ENCODE measurements around the gene RHD. TPM values are rescaled to one million over a fixed set of nuclear protein-coding genes. Genes with fewer than 3 reads are reported as not detected.
A peak's percentile ranks its signal among the peaks of the same experiment; 100 is the strongest.
"Not testable (repeated sequence)": the region's sequence is repeated elsewhere in the genome, so short reads cannot be mapped to it uniquely, and the experiment has no call there.

The RHD gene
- total RNA-seq, 2 experiments from 2014 or later, result not detected

DNA sequence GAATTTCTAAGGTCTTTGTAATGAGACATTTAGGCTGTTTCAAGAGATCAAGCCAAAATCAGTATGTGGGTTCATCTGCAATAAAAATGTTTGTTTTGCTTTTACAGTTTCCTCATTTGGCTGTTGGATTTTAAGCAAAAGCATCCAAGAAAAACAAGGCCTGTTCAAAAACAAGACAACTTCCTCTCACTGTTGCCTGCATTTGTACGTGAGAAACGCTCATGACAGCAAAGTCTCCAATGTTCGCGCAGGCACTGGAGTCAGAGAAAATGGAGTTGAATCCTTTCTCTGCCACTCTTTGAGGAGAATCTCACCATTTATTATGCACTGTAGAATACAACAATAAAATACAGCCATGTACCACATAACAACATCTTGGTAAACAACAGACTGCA is 56.5 kb downstream of the RHD start:
- intact Hi-C loops (cut with DNase I, micrococcal nuclease); H3K4me1 ChIP-seq (ENCODE audit: insufficient read depth, low read length); CTCF ChIA-PET: not testable (repeated sequence)

DNA sequence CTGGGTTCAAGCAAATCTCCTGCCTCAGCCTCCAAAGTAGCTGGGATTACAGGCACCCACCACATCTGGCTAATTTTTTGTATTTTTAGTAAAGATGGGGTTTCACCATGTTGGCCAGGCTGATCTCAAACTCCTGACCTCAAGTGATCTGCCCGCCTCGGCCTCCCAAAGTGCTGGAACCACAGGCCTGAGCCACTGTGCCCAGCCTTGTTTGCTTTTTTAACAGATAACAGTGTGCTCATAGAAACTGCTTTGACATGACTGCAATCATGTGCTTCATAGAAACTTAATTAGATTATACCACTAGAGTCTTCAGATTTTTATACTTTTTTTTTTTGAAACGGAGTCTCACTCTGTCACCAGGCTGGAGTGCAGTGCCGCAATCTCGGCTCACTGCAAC is 57.0 kb downstream of the RHD start:
- ATAC-seq (ENCODE audit: poor library complexity); CTCF ChIA-PET; H3K4me1 ChIP-seq (ENCODE audit: insufficient read depth, low read length); intact Hi-C loops (cut with DNase I, micrococcal nuclease); H3K27ac ChIP-seq (ENCODE audit: low read depth in 1 of 2, low read length in 2 of 2); H3K36me3 ChIP-seq (ENCODE audit: insufficient read depth, low read length); H3K9me3 Mint-ChIP-seq; H3K27me3 Mint-ChIP-seq; H3K4me3 Mint-ChIP-seq; H3K9me3 ChIP-seq (ENCODE audit: control insufficient read depth in 1 of 2, insufficient read depth in 1 of 2, low read length in 2 of 2); H3K27me3 ChIP-seq (ENCODE audit: control insufficient read depth in 1 of 2, insufficient read depth in 2 of 2, low read length in 2 of 2); H3K4me3 ChIP-seq (ENCODE audit: low read length); DNase-seq: not testable (repeated sequence)
- Mint-ChIP-seq H3K4me1 (ENCODE audit: low read depth) (peaks cover 26% of the 10 kb centered on the region), H3K27ac (peak overlapping the region; percentile 81), H3K36me3 (ENCODE audit: low read depth) (peaks cover 23% of the 10 kb centered on the region)
- POLR2A ChIA-PET, result interaction anchor here (1.6 kb wide), 1 partner anchor 82 kb away, joined by 6 read pairs; the partner anchor contains the start of gene RSRP1

More for the DNA sequence above, 56.5 kb downstream of the RHD start:
- H3K27ac ChIP-seq (ENCODE audit: low read depth in 1 of 2, low read length in 2 of 2); H3K4me3 ChIP-seq (ENCODE audit: low read length); POLR2A ChIA-PET; ATAC-seq (ENCODE audit: poor library complexity); H3K27me3 ChIP-seq (ENCODE audit: control insufficient read depth in 1 of 2, insufficient read depth in 2 of 2, low read length in 2 of 2); H3K27me3 Mint-ChIP-seq; H3K9me3 ChIP-seq (ENCODE audit: control insufficient read depth in 1 of 2, insufficient read depth in 1 of 2, low read length in 2 of 2); H3K9me3 Mint-ChIP-seq; H3K36me3 ChIP-seq (ENCODE audit: insufficient read depth, low read length); DNase-seq; H3K4me3 Mint-ChIP-seq: not testable (repeated sequence)
- H3K36me3 Mint-ChIP-seq (ENCODE audit: low read depth), result peaks cover 23% of the 10 kb centered on the region
- peak overlapping the region; percentile 36 for H3K27ac Mint-ChIP-seq
- H3K4me1 Mint-ChIP-seq (ENCODE audit: low read depth), result peaks cover 24% of the 10 kb centered on the region

DNA sequence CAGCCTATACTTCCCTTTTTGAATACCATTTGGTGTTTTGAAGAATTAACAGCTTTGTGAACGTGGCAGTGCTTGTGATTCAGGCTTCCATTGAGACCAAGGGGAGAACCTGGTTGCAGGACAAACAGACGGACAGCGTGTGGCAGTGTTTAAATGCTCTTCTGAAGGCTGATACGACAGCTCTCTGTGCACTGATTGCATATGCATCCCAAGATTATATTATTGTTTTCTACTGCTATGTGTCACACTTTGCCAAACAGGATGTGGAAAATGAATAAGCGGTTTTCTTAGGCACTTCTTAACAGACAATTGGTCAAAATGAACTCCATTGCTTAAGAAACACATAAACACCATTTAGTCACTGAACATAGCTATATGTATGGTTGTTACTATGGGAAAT is 57.6 kb downstream of the RHD start:
- ATAC-seq (ENCODE audit: poor library complexity), result peak; percentile 55
- H3K27ac ChIP-seq (ENCODE audit: low read depth in 1 of 2, low read length in 2 of 2); CTCF ChIA-PET; H3K4me3 ChIP-seq (ENCODE audit: low read length); H3K27me3 Mint-ChIP-seq; H3K27me3 ChIP-seq (ENCODE audit: control insufficient read depth in 1 of 2, insufficient read depth in 2 of 2, low read length in 2 of 2); H3K9me3 ChIP-seq (ENCODE audit: control insufficient read depth in 1 of 2, insufficient read depth in 1 of 2, low read length in 2 of 2); H3K4me1 ChIP-seq (ENCODE audit: insufficient read depth, low read length); H3K36me3 ChIP-seq (ENCODE audit: insufficient read depth, low read length); H3K9me3 Mint-ChIP-seq: not testable (repeated sequence)
- POLR2A ChIA-PET, result interaction anchor here (1.1 to 1.6 kb wide), 2 partner anchors 83 to 90 kb away, joined by 3 to 6 read pairs; partner anchors contain the start of gene RSRP1
- peaks cover 23% of the 10 kb centered on the region for H3K36me3 Mint-ChIP-seq (ENCODE audit: low read depth)
- H3K4me1 Mint-ChIP-seq (ENCODE audit: low read depth), result peaks cover 27% of the 10 kb centered on the region
- H3K27ac Mint-ChIP-seq, result peak overlapping the region; percentile 81
- intact Hi-C loops (cut with DNase I, micrococcal nuclease), result loop anchor here (10.0 kb wide), 2 partner anchors 105 to 1505 kb away; partner anchors contain the start of genes HMGCL (in 1 of the 2) and MACO1 (in 1 of the 2)
- peak in 3 of 14 experiments; percentile 21 to 42 (median 42) for DNase-seq
- H3K4me3 Mint-ChIP-seq, result peak overlapping the region; percentile 55

GRCh38 chr1:25336922-25337354 is 64.6 kb downstream of the RHD start:
- H3K9me3 Mint-ChIP-seq; H3K36me3 ChIP-seq (ENCODE audit: insufficient read depth, low read length); H3K27me3 ChIP-seq (ENCODE audit: control insufficient read depth in 1 of 2, insufficient read depth in 2 of 2, low read length in 2 of 2); H3K27me3 Mint-ChIP-seq; CTCF ChIA-PET; H3K9me3 ChIP-seq (ENCODE audit: control insufficient read depth in 1 of 2, insufficient read depth in 1 of 2, low read length in 2 of 2); POLR2A ChIA-PET: not testable (repeated sequence)
- Histone ChIP-seq H3K4me3 (ENCODE audit: low read length) (peak overlapping the region; percentile 69), H3K4me1 (ENCODE audit: insufficient read depth, low read length) (peaks cover 12% of the 10 kb centered on the region), H3K27ac (ENCODE audit: low read depth in 1 of 2, low read length in 2 of 2) (peak overlapping the region in 1 of 2 donors; percentile 35)
- Mint-ChIP-seq H3K4me3 (peak overlapping the region; percentile 90), H3K36me3 (ENCODE audit: low read depth) (peaks cover 45% of the 10 kb centered on the region), H3K4me1 (ENCODE audit: low read depth) (peaks cover 36% of the 10 kb centered on the region), H3K27ac (peak overlapping the region; percentile 81)
- DNase-seq, result peak in 7 of 14 experiments; percentile 4 to 61 (median 33)
- intact Hi-C loops (cut with DNase I, micrococcal nuclease), result loop anchor here (5.0 to 10.0 kb wide), 4 partner anchors 90 to 1512 kb away; partner anchors contain the start of genes MACO1 (in 2 of the 2), HMGCL (in 1 of the 2) and RSRP1 (in 1 of the 2)
- ATAC-seq (ENCODE audit: poor library complexity), result peak; percentile 3

- peak overlapping the region; percentile 98 for H3K4me3 Mint-ChIP-seq
- ATAC-seq (ENCODE audit: poor library complexity) (peak; percentile 45), DNase-seq (peak in 12 of 14 experiments; percentile 13 to 67 (median 29))
- H3K27ac ChIP-seq (ENCODE audit: low read depth in 1 of 2, low read length in 2 of 2), result peak overlapping the region; percentile 83 to 97
- H3K36me3 Mint-ChIP-seq (ENCODE audit: low read depth), result peaks cover 47% of the 10 kb centered on the region
- H3K4me1 Mint-ChIP-seq (ENCODE audit: low read depth), result peaks cover 38% of the 10 kb centered on the region
- H3K4me3 ChIP-seq (ENCODE audit: low read length), result peak overlapping the region; percentile 69
- H3K9me3 ChIP-seq (ENCODE audit: control insufficient read depth in 1 of 2, insufficient read depth in 1 of 2, low read length in 2 of 2); H3K27me3 ChIP-seq (ENCODE audit: control insufficient read depth in 1 of 2, insufficient read depth in 2 of 2, low read length in 2 of 2); CTCF ChIA-PET; H3K36me3 ChIP-seq (ENCODE audit: insufficient read depth, low read length); H3K27me3 Mint-ChIP-seq; H3K9me3 Mint-ChIP-seq: not testable (repeated sequence)
- H3K27ac Mint-ChIP-seq, result peak overlapping the region; percentile 78
- intact Hi-C loops (cut with DNase I, micrococcal nuclease), result loop anchor here (2.0 to 10.0 kb wide), 5 partner anchors 90 to 1513 kb away; partner anchors contain the start of genes MACO1 (in 2 of the 2), RSRP1 (in 2 of the 2) and HMGCL (in 1 of the 2)
- POLR2A ChIA-PET, result interaction anchor here (3.1 kb wide), 1 partner anchor 90 kb away, joined by 15 read pairs; the partner anchor contains the start of gene RSRP1
- H3K4me1 ChIP-seq (ENCODE audit: insufficient read depth, low read length), result peaks cover 12% of the 10 kb centered on the region
These were observed 65.3 kb downstream of the RHD start for GRCh38 chr1:25337483-25338187.

All from CD4-positive, alpha-beta T cell (primary cell).